HCT116 (cell line): ENCODE measurements around the gene FHOD1. TPM values are rescaled to one million over a fixed set of nuclear protein-coding genes. Genes with fewer than 3 reads are reported as not detected.

Source experiments
- ATAC-seq: fragments of 200-7000 bp; cut with Tn5 transposase; 2 replicates; pipeline ENCODE4 v1.9.1; 2020; ENCODE audit warnings: mild to moderate bottlenecking, moderate library complexity
- BruUV-seq: library from RNA; stranded (reverse); fragments of 400-500 nt; replicated peaks from 2 replicates; lab custom pipeline; 2021; lab: Mats Ljungman, UMichigan
- CTCF ChIA-PET: fragments of 300-600 bp; sonication (Branson Sonifier 250); formaldehyde crosslinking; loops from one replicate; lab custom pipeline; 2021; ENCODE audit warnings: antibody characterized with exemption; lab: Charles Lee
- POLR2A ChIA-PET: fragments of 300-600, 350-600 bp; sonication (Branson Sonifier 250); formaldehyde crosslinking; loops from one replicate; lab custom pipeline; 2021; ENCODE audit warnings: antibody characterized with exemption; lab: Charles Lee
- RAD21 ChIA-PET, 2 experiments: fragments of 300-600 bp; sonication (Branson Sonifier 250); formaldehyde crosslinking; loops; one replicate each; lab custom pipeline; 2023; ENCODE audit warnings: low total read pairs in 2 of 2; ENCODE audit not compliant: uncharacterized antibody in 2 of 2, unreplicated experiment in 2 of 2, low non-redundant PET in 1 of 2; lab: Charles Lee
- DNase-seq: peaks from one replicate; pipeline ENCODE4 v3.0.0-alpha.2; 2010; ENCODE audit warnings: low read depth, low spot score
- H2AFZ ChIP-seq: fragments of 200-600 bp; shearing (Covaris generic), sonication (generic); 2 replicates; pipeline ENCODE4 v1.6.1; 2017; ENCODE audit warnings: low read depth, mixed run types, mixed read lengths, antibody characterized with exemption, low read length; ENCODE audit not compliant: poor library complexity, severe bottlenecking
- H3K27ac ChIP-seq: 2 replicates; pipeline ENCODE4 v1.5.1; 2012; ENCODE audit warnings: low read depth, low read length
- H3K27me3 ChIP-seq: fragments of 200-600 bp; sonication (generic); 2 replicates; pipeline ENCODE4 v1.6.1; 2016; ENCODE audit warnings: mixed run types, low read length, mixed read lengths; ENCODE audit not compliant: insufficient read depth
- H3K36me3 ChIP-seq, 2 experiments: fragments of 200-500 bp in 1 of 2; fragments of 200-600 bp in 1 of 2; sonication (Bioruptor generic) in 1 of 2; sonication (generic) in 1 of 2; 2 replicates each; pipeline versions ENCODE4 v1.5.1 to v1.6.1; 2014 to 2016; ENCODE audit warnings: low read length in 2 of 2, inconsistent platforms in 1 of 2, mixed read lengths in 1 of 2, mixed run types in 1 of 2; ENCODE audit not compliant: insufficient read depth in 2 of 2, control insufficient read depth in 1 of 2
- H3K4me1 ChIP-seq, 2 experiments: fragments of 200-600 bp in 1 of 2; sonication (generic) in 1 of 2; 2 replicates each; pipeline versions ENCODE4 v1.5.1 to v1.6.1; 2012 to 2017; ENCODE audit warnings: low read length in 2 of 2, inconsistent platforms in 1 of 2, mild to moderate bottlenecking in 1 of 2, mixed read lengths in 1 of 2, mixed run types in 1 of 2, moderate library complexity in 1 of 2; ENCODE audit not compliant: insufficient read depth in 2 of 2, control insufficient read depth in 1 of 2
- H3K4me2 ChIP-seq: fragments of 200-600 bp; sonication (generic); 2 replicates; pipeline ENCODE4 v1.6.1; 2017; ENCODE audit warnings: mixed run types, low read length, mixed read lengths
- H3K4me3 ChIP-seq, 2 experiments: fragments of 200-600 bp in 1 of 2; sonication (generic) in 1 of 2; replicated peaks in 1 of 2; 2 replicates each; pipeline ENCODE4 v1.5.1; 2011 to 2016; ENCODE audit warnings: low read length in 2 of 2, control low read depth in 1 of 2, low read depth in 1 of 2, mild to moderate bottlenecking in 1 of 2, mixed read lengths in 1 of 2, mixed run types in 1 of 2
- H3K79me2 ChIP-seq: fragments of 200-600 bp; sonication (generic); 2 replicates; pipeline ENCODE4 v1.6.1; 2017; ENCODE audit warnings: mild to moderate bottlenecking, mixed run types, low read length, moderate library complexity, mixed read lengths; ENCODE audit not compliant: insufficient read depth
- H3K9ac ChIP-seq: fragments of 200-600 bp; sonication (generic); 2 replicates; pipeline ENCODE4 v1.6.1; 2016; ENCODE audit warnings: low read length, mixed read lengths
- H3K9me2 ChIP-seq: fragments of 200-600 bp; sonication (generic), shearing (Covaris generic); 2 replicates; pipeline ENCODE4 v1.6.1; 2017; ENCODE audit warnings: mixed run types, mild to moderate bottlenecking, moderate library complexity; ENCODE audit not compliant: insufficient read depth
- H3K9me3 ChIP-seq, 2 experiments: fragments of 200-500 bp in 1 of 2; fragments of 200-600 bp in 1 of 2; sonication (Bioruptor generic) in 1 of 2; sonication (generic) in 1 of 2; 2 replicates each; pipeline ENCODE4 v1.6.1; 2014 to 2017; ENCODE audit warnings: low read length in 2 of 2, mixed read lengths in 2 of 2, inconsistent platforms in 1 of 2, low read depth in 1 of 2, mild to moderate bottlenecking in 1 of 2, mixed run types in 1 of 2, moderate library complexity in 1 of 2; ENCODE audit not compliant: control insufficient read depth in 1 of 2, insufficient read depth in 1 of 2
- H4K20me1 ChIP-seq: fragments of 200-600 bp; sonication (generic), shearing (Covaris generic); 2 replicates; pipeline ENCODE4 v1.6.1; 2017; ENCODE audit warnings: mixed run types, mild to moderate bottlenecking, moderate library complexity; ENCODE audit not compliant: insufficient read depth
- CBX3 ChIP-seq: IDR thresholded peaks from 2 replicates; pipeline ENCODE4 v1.6.1; 2012; ENCODE audit warnings: low read depth
- EGR1 ChIP-seq: IDR thresholded peaks from 2 replicates; pipeline ENCODE4 v1.6.1; 2012; ENCODE audit warnings: low read depth
- ELF1 ChIP-seq: IDR thresholded peaks from 2 replicates; pipeline ENCODE4 v1.6.1; 2012; ENCODE audit warnings: low read depth, borderline replicate concordance
- EZH2 ChIP-seq: fragments of 200-600 bp; sonication (generic); IDR thresholded peaks from 2 replicates; pipeline ENCODE4 v1.6.1; 2017; ENCODE audit warnings: antibody characterized with exemption, mixed run types
- EZH2phosphoT487 ChIP-seq: fragments of 200-600 bp; IDR thresholded peaks from 2 replicates; pipeline ENCODE4 v1.6.1; 2018; ENCODE audit warnings: antibody characterized with exemption, borderline replicate concordance
- JUND ChIP-seq: IDR thresholded peaks from 2 replicates; pipeline ENCODE4 v1.6.1; 2012
- POLR2AphosphoS5 ChIP-seq: IDR thresholded peaks from 2 replicates; pipeline ENCODE4 v1.6.1; 2011; ENCODE audit warnings: mild to moderate bottlenecking, low read depth, low read length, moderate library complexity
- SP1 ChIP-seq: IDR thresholded peaks from 2 replicates; pipeline ENCODE4 v1.6.1; 2012; ENCODE audit warnings: low read depth
- SRF ChIP-seq: IDR thresholded peaks from 2 replicates; pipeline ENCODE4 v1.6.1; 2012; ENCODE audit warnings: low read depth
- ZFX ChIP-seq: fragments of 450-650 bp; IDR thresholded peaks from 2 replicates; pipeline ENCODE4 v1.6.1; 2017
- ZNF274 ChIP-seq: fragments of 200-500 bp; sonication (Bioruptor generic); IDR thresholded peaks from 2 replicates; pipeline ENCODE4 v1.6.1; 2014; ENCODE audit warnings: mild to moderate bottlenecking, low read depth, low read length, inconsistent platforms
- intact Hi-C: fragments of 100-400 bp; cut with micrococcal nuclease; formaldehyde crosslinking; loops from 2 replicates; pipeline ENCODE4 v1.10.0; 2022
- total RNA-seq: library from RNA; stranded (reverse); gene quantifications from one replicate; pipeline ENCODE4 v1.2.1, GENCODE V29; 2021; ENCODE audit not compliant: unreplicated experiment
- TF ChIP-seq, protein P1 (sequence below): IDR thresholded peaks from 2 replicates; pipeline ENCODE4 v1.6.1; 2012

The FHOD1 gene
- total RNA-seq, 1 experiment from 2014 or later, result 69.2 TPM

DNA sequence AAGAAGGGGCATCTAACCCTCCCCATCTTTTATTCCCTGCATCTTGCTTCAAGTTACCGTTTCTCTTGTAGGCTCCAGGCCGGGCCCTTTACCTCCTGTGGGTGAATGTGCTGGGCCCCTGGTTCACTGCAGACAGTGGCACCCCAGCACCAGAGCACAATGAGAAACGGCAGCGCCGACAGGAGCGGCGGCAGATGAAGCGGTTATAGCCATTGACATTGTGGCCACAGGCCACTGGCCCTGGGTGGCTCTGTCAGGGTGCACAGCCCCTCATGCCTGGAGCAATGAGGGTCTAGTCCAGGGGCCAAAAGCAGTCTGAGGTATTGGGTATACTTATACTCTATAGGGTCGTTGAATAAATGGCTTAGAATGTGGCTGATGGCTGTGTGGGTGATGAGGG, 18.4 kb downstream of the FHOD1 start:
- ATAC-seq (no peak), DNase-seq (no peak)
- Histone ChIP-seq H3K9me3 (no peaks in the 10 kb centered on the region), H3K27ac (no peak overlapping the region), H3K27me3 (no peaks in the 10 kb centered on the region), H2AFZ (no peak overlapping the region), H3K9me2 (no peaks in the 10 kb centered on the region), H3K4me3 (no peak overlapping the region), H4K20me1 (no peaks in the 10 kb centered on the region), H3K4me1 (peaks cover 6 to 18% of the 10 kb centered on the region in 2 experiments; a peak in 3 of 4 replicates), H3K9ac (no peak overlapping the region), H3K79me2 (peaks cover 18% of the 10 kb centered on the region), H3K4me2 (no peak overlapping the region), H3K36me3 (peaks cover 20 to 41% of the 10 kb centered on the region in 2 experiments; a peak in 3 of 4 replicates)
- TF ChIP-seq ZFX (no peak), SRF (no peak), POLR2AphosphoS5 (no peak)
- TF ChIP-seq, protein P1, sequence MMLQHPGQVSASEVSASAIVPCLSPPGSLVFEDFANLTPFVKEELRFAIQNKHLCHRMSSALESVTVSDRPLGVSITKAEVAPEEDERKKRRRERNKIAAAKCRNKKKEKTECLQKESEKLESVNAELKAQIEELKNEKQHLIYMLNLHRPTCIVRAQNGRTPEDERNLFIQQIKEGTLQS, result no peak
- RAD21 ChIA-PET, result no interaction called here
- POLR2A ChIA-PET, result interaction anchor here (1.2 kb wide), 1 partner anchor 16 kb away, joined by 3 read pairs; no protein-coding TSS in a partner anchor
- CTCF ChIA-PET, result no interaction called here
- intact Hi-C loops, result no loop called here
- no TSS peak for BruUV-seq

- Histone ChIP-seq H3K4me2 (peak overlapping the region; percentile 88), H3K4me3 (peak overlapping the region; percentile 80 to 88), H4K20me1 (no peaks in the 10 kb centered on the region), H3K9me3 (no peaks in the 10 kb centered on the region), H3K27ac (no peak overlapping the region), H3K36me3 (peaks cover 18 to 37% of the 10 kb centered on the region in 2 experiments; a peak in 3 of 4 replicates), H2AFZ (no peak overlapping the region), H3K4me1 (peaks cover 6 to 18% of the 10 kb centered on the region in 2 experiments; a peak in 3 of 4 replicates), H3K9ac (peak overlapping the region; percentile 80), H3K27me3 (no peaks in the 10 kb centered on the region), H3K79me2 (peaks cover 18% of the 10 kb centered on the region), H3K9me2 (no peaks in the 10 kb centered on the region)
- ATAC-seq, result no peak
- ChIA-PET POLR2A (interaction anchor here (0.8 to 1.4 kb wide), 3 partner anchors 8 to 16 kb away, joined by 3 to 5 read pairs (median 3); no protein-coding TSS in a partner anchor), RAD21 (no interaction called here), CTCF (interaction anchor here (0.6 to 2.5 kb wide), 3 partner anchors 8 to 30 kb away, joined by 5 to 10 read pairs (median 9); no protein-coding TSS in a partner anchor)
- DNase-seq, result no peak
- intact Hi-C loops, result no loop called here
- no TSS peak for BruUV-seq
- no peak for TF ChIP-seq SRF
- no peak for TF ChIP-seq ZNF274
- TF ChIP-seq ELF1, result no peak
- no peak for TF ChIP-seq JUND
- no peak for TF ChIP-seq EZH2phosphoT487
- TF ChIP-seq EZH2, result no peak
- no peak for TF ChIP-seq CBX3
- TF ChIP-seq ZFX, result no peak
- no peak; the same call in 1 of the 2 replicates for TF ChIP-seq POLR2AphosphoS5
- no peak for TF ChIP-seq SP1
- no peak for TF ChIP-seq EGR1
- TF ChIP-seq, protein P1, result no peak
Observed at GRCh38 chr16:67228034-67228785, 19.1 kb downstream of the FHOD1 start.
